ENCODE results near the gene CXCL16. TPM values are rescaled to one million over a fixed set of nuclear protein-coding genes. Genes with fewer than 3 reads are reported as not detected.

CXCL16 gene
- total RNA-seq, 1 donor from 2014 or later = 2.7 TPM

DNA sequence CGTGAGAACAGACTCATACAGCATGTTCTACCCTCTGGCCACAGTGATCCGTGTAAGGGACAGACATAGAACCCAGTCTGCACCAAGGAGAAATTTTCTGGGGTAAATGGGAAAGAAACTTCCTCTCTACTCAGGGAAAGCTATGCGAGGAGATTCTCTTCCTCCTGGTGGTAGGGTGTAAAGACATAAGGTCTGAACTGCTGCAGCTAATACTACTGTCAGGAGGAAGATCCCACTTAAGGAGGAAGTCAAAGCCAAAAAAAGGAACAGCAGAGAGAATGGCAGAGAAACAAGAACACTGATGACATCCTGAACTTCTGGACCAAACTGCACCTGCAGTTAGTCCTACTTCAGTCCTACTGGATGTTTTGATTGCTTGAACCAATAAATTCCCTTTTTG lies 24.9 kb upstream of the CXCL16 start:
- ATAC-seq (ENCODE audit: poor library complexity) = peak; percentile 60
- DNase-seq = no peak
- intact Hi-C loops (cut with DNase I) = no loop called here

DNA sequence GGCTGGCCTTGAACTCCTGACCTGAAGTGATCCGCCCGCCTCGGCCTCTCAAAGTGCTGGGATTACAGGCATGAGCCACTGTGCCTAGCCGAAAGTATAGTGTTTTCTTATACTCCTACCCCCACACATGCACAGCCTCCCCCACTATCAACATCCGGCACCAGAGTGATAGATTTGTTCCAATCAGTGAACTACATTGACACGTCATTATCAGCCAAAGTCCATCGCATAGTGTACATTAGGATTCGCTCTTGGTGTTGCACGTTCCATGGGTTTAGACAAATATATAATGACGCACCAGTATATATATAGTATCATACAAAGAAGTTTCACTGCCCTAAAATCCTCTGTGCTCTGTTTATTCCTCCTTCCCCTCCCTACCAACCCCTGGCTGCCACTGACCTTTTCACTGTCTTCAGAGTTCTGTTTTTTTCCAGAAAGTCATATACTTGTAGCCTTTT lies 20.1 kb upstream of the CXCL16 start:
- DNase-seq (no peak), ATAC-seq (ENCODE audit: poor library complexity) (peak; percentile 27)
- intact Hi-C loops (cut with DNase I) = no loop called here

- intact Hi-C loops (cut with DNase I) = no loop called here
- no peak for DNase-seq
- ATAC-seq (ENCODE audit: poor library complexity) = no peak
Observed at GRCh38 chr17:4753392-4753791, 13.7 kb upstream of the CXCL16 start.

- intact Hi-C loops (cut with DNase I) = no loop called here
- ATAC-seq (ENCODE audit: poor library complexity) = no peak
- no peak for DNase-seq
Observed at GRCh38 chr17:4751932-4752331, 12.2 kb upstream of the CXCL16 start.

- no peak for ATAC-seq (ENCODE audit: poor library complexity)
- DNase-seq = no peak
- intact Hi-C loops (cut with DNase I) = no loop called here
Observed at GRCh38 chr17:4750606-4751005, 10.9 kb upstream of the CXCL16 start.

- intact Hi-C loops (cut with DNase I) = no loop called here
- no peak for DNase-seq
- no peak for ATAC-seq (ENCODE audit: poor library complexity)
Observed at GRCh38 chr17:4748686-4749085, 9.0 kb upstream of the CXCL16 start.

GRCh38 chr17:4747847-4748246 lies 8.1 kb upstream of the CXCL16 start:
- intact Hi-C loops (cut with DNase I) = no loop called here
- ATAC-seq (ENCODE audit: poor library complexity) (peak; percentile 71), DNase-seq (no peak)

DNA sequence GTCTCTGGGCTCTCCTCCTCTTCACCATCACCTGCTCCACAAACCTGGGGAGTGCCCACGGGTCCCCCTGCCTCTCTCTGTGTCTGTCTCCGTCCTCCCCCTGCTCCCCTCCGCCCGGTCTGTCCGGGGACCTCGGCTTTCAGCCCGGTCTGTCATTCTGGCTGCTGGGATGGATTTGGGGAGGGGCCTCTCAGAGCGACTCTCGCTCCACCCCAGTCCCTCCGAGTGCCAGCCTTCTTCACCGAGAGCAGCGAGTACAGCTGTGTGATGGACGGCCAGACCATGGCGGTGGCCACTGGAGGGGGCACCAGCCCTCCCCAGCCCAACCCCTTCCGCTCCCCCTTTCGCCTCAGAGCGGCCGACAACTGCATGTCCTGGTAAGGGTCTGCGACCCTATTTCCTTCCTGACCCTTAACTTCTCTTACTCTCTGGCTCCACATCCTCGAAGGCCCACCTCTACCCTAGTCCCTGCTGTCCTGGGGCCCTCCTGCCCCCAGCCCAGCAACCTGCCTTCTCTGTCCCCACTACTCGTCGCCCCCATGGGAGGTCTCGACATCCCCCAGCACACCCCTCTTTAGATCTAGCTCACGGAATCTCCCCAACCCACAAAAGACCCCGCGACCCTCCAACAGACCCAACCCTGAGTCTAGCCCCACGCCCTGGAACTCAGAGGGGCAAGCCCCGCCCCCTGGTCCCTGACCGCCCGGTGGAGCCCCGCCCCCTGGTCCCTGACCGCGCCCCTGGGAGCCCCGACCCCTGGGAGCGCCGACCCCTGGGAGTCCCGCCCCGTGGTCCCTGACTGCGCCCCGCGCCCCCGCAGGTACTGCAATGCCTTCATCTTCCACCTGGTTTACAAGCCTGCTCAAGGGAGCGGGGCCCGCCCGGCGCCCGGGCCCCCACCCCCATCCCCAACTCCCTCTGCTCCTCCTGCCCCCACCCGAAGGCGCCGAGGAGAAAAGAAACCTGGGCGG lies 5.6 kb upstream of the CXCL16 start:
- intact Hi-C loops (cut with DNase I) = no loop called here
- ATAC-seq (ENCODE audit: poor library complexity) = no peak
- DNase-seq = no peak

GRCh38 chr17:4743898-4744297 lies 4.2 kb upstream of the CXCL16 start:
- no peak for ATAC-seq (ENCODE audit: poor library complexity)
- intact Hi-C loops (cut with DNase I) = no loop called here

DNA sequence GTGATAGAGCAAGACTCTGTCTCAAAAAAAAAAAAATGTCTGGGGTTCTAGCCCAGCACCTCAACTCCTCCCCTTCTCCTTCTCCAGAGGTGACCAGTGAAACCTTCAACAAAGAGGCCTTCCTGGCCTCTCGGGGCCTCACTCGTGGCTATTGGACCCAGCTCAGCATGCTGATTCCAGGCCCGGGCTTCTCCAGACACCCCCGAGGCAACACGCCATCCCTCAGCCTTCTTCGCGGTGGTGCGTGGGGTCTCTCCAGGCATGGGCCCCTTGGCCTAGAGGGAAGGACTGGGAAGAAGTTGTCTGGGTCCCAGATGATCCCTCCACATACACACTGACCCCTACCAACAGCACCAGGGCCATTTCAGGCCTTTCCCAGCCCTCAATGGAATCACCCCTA lies 3.5 kb upstream of the CXCL16 start:
- ATAC-seq (ENCODE audit: poor library complexity) = no peak
- intact Hi-C loops (cut with DNase I) = no loop called here
- DNase-seq = no peak

More at GRCh38 chr17:4743898-4744297, 4.2 kb upstream of the CXCL16 start:
- no peak for DNase-seq

DNA sequence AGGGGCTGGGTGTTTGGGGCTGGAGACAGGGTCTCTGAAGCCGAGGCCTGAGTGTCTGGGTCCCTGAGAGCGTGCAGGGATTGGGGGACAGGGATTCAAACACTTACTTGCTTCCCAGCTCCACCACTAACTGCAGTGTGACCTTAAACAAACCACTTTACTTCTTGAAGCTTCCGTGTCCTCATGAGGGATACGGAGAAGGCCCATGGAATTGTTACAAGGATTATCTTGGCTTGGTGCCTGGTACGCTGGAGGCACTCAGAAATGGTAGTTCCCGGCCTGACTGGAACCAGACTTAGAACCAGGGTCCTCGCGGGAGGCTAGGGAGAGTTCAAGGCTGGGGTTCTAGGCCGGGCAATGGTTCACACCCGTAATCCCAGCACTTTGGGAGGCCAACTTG lies 2.9 kb upstream of the CXCL16 start:
- ATAC-seq (ENCODE audit: poor library complexity) = no peak
- no peak for DNase-seq
- intact Hi-C loops (cut with DNase I) = no loop called here

DNA sequence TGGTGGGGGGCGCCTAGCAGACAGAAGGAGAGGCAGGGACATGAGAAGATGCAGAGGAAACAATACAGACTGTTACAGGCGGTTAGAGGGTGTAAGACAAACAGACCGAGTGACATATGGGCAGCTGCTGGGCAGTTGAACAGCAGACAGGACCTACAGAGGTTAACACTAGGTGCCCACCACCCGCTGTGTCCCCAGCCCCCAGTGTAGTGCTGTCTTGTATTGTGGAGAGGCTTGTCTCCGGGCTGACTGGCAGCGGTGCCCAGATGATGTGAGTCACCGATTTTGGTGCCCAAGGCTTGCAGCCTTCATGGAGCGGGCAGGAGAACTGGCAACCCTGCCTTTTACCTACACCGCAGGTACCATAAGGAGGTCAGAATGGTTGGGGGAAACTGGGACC lies 2.4 kb upstream of the CXCL16 start:
- intact Hi-C loops (cut with DNase I) = no loop called here

DNA sequence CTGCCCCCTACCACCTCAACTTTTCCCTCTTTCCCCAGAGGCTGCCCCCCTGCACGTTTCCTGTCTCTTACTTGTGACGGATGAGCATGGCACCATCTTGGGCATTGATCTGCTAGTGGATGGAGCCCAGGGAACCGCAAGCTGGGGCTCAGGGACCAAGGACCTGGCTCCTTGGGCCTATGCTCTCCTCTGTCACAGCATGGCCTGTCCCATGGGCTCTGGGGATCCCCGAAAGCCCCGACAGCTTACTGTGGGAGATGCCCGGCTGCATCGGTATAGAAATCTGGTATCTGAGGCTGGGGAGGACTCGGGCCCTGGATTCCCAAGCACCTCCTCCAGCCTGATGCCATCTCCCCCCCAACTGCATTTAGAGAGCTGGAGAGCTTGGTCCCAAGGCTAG lies 1.8 kb upstream of the CXCL16 start:
- intact Hi-C loops (cut with DNase I) = no loop called here
- ATAC-seq (ENCODE audit: poor library complexity) (no peak), DNase-seq (no peak)

More for the DNA sequence above, 2.4 kb upstream of the CXCL16 start:
- no peak for ATAC-seq (ENCODE audit: poor library complexity)
- no peak for DNase-seq

GRCh38 chr17:4740584-4740983 lies 856 bp upstream of the CXCL16 start:
- intact Hi-C loops (cut with DNase I) = no loop called here
- ATAC-seq (ENCODE audit: poor library complexity) = no peak
- DNase-seq = no peak

DNA sequence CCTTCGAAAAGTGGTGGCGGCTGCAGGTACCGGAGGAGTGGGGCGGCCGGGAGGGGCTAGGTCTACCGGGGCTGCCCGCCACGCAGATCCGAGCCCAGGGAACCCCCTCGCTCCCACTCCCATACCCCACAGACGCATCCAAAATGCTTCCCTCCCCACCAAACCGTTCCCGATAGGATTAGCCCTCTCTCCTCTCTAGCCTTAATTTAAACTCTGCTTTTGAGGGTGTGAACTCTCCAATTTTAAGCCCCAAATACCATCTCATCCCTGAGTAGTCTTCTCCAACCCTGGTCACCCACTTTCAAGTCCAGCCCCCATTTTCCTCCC lies 260 bp upstream of the CXCL16 start:
- DNase-seq (no peak), ATAC-seq (ENCODE audit: poor library complexity) (no peak)
- intact Hi-C loops (cut with DNase I) = no loop called here

DNA sequence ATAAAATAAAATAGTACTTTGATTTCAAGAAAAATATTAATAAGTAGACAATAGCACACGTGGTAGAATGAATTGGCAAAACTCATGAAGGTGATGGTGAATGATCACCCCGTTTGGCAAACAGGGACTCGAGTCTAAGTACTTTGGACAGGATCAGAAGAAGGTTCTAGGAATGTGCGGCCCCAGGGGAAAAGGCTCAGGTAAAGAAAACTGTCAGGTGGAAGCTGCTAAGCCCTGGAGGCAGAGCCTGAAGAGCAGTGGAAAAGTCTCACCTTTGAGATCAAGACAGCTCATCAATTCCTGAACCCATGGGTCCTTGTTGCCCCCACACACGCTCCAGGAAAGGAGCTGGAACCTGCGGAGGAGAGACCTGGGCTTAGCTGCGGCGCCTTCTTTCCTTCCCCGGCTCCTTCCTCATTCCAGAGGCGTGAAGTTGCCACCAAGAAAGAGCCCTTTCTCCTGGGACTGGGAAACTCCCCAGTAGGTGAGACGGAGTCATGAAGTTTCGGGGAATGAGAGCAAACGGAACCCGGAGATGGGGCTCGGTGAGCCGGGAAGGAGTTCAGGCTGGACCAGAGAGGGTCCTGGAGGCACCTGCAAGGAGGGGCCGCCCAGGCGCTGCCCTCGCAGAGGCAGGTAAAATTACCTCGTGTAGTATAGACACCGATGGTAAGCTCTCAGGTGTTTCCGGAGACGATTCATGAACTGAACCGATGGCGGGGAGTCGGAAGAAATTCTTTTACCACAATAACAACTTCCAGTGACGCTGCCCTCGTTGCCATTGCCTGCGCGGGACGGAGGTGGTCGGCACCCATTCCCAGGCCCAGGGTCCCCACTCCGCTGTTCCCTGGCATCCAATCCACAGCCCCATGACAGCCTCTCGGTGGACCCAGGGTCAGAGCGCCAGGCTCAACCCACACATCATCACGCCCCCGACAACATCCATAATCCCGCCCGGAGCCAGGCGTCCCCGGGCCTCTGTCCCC lies 1.3 kb downstream of the CXCL16 start:
- DNase-seq (no peak), ATAC-seq (ENCODE audit: poor library complexity) (no peak)
- intact Hi-C loops (cut with DNase I) = loop anchor here (10.0 kb wide), 2 partner anchors 46 to 146 kb away; partner anchors contain the start of genes GLTPD2 and VMO1

DNA sequence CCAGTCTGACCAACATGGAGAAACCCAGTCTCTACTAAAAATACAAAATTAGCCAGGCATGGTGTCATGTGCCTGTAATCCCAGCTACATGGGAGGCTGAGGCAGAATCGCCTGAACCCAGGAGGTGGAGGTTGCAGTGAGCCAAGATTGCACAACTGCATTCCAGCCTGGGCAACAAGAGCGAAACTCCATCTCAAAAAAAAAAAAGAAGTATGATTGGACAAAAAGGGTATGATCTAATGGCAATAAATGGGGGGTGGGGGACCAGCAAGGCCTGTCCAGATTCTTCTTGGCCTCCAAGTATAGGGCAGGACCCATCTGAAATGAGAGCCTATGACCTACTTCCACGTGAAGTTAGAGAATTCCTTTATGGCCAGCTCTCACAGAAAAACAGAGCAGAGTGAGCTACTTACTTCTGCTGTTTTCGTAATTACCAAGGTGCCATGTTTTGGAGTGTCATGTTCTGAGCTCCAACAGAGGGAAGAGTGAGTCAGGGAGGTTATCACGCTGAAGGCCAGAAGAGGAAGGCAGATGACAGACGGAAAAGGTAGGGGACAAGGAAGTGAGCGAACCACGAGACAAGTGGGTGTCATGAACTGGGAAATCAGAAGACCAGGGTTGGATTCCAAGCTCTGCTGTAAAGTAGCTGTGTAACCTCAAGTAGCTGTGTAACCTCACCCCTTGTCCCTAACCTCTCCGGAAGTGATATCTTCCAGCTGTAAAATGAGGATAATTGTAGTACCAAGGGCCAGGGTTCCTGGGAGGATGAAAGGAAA lies 3.7 kb downstream of the CXCL16 start:
- intact Hi-C loops (cut with DNase I) = loop anchor here (10.0 kb wide), 2 partner anchors 49 to 149 kb away; partner anchors contain the start of genes GLTPD2 and VMO1
- no peak for ATAC-seq (ENCODE audit: poor library complexity)
- DNase-seq = no peak

- DNase-seq (no peak), ATAC-seq (ENCODE audit: poor library complexity) (no peak)
- intact Hi-C loops (cut with DNase I) = loop anchor here (10.0 kb wide), 2 partner anchors 50 to 150 kb away; partner anchors contain the start of genes GLTPD2 and VMO1
Observed at GRCh38 chr17:4734857-4735475, 4.8 kb downstream of the CXCL16 start.

Data from Right ventricle myocardium superior (tissue), 1 donor.